Measurements from ENCODE around the gene SOCS3. TPM values are rescaled to one million over a fixed set of nuclear protein-coding genes. Genes with fewer than 3 reads are reported as not detected.

SOCS3 gene
- polyA plus RNA-seq, 2 of the 4 experiments (the other 2 are of a cell fraction), result 13.5 to 14.7 TPM

GRCh38 chr17:78398390-78398789 lies 38.5 kb upstream of the SOCS3 start:
- DNase-seq (ENCODE audit: low read depth in 1 of 2, low spot score in 1 of 2), result no peak
- CTCF ChIA-PET, result interaction anchor here (0.8 to 8.7 kb wide), 5 partner anchors 9 to 39 kb away, joined by 3 to 44 read pairs (median 3); no protein-coding TSS in a partner anchor
- POLR2A ChIA-PET, result no interaction called here
- Histone ChIP-seq H3K4me1 (no peaks in the 10 kb centered on the region), H3K4me2 (no peak overlapping the region), H3K9me3 (no peaks in the 10 kb centered on the region), H3K4me3 (no peak overlapping the region), H3K27ac (no peak overlapping the region)
- TF ChIP-seq PBX3 (IDR thresholded peaks at IDR 0.05) (no peak), CHD4 (IDR thresholded peaks at IDR 0.05; ENCODE audit: borderline replicate concordance) (no peak), HOXB13 (CRISPR knock-in tag; IDR thresholded peaks at IDR 0.05; ENCODE audit: low read depth) (no peak), FOSB (CRISPR knock-in tag; IDR thresholded peaks at IDR 0.05) (no peak)
- no peak for FAIRE-seq
- WGBS (ENCODE audit: missing lambda C conversion rate), result 96% methylated on average over 3 of the region's 3 CpGs
- ATAC-seq, result no peak

- Histone ChIP-seq H3K9me3 (no peaks in the 10 kb centered on the region), H3K4me3 (no peak overlapping the region), H3K4me2 (no peak overlapping the region), H3K27ac (no peak overlapping the region), H3K4me1 (peaks cover 1% of the 10 kb centered on the region; the same call in 1 of the 3 replicates)
- CTCF ChIA-PET, result interaction anchor here (1.0 to 8.7 kb wide), 6 partner anchors 24 to 148 kb away, joined by 3 to 44 read pairs (median 4); no protein-coding TSS in a partner anchor
- FAIRE-seq, result no peak
- 65% methylated on average over 13 of the region's 13 CpGs for WGBS (ENCODE audit: missing lambda C conversion rate)
- TF ChIP-seq POLR2AphosphoS2 (conservative IDR thresholded peaks at IDR 0.05; ENCODE audit: low read length), result no peak
- TF ChIP-seq CTCF (IDR thresholded peaks at IDR 0.05), result no peak
- no peak for TF ChIP-seq HOXB13 (CRISPR knock-in tag; IDR thresholded peaks at IDR 0.05; ENCODE audit: low read depth)
- TF ChIP-seq MAFK (IDR thresholded peaks at IDR 0.05; ENCODE audit: partially characterized antibody), result no peak
- TF ChIP-seq, protein P1, sequence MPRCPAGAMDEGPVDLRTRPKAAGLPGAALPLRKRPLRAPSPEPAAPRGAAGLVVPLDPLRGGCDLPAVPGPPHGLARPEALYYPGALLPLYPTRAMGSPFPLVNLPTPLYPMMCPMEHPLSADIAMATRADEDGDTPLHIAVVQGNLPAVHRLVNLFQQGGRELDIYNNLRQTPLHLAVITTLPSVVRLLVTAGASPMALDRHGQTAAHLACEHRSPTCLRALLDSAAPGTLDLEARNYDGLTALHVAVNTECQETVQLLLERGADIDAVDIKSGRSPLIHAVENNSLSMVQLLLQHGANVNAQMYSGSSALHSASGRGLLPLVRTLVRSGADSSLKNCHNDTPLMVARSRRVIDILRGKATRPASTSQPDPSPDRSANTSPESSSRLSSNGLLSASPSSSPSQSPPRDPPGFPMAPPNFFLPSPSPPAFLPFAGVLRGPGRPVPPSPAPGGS (IDR thresholded peaks at IDR 0.05), result no peak
- TF ChIP-seq MAX (IDR thresholded peaks at IDR 0.05), result no peak
- TF ChIP-seq, protein P2, sequence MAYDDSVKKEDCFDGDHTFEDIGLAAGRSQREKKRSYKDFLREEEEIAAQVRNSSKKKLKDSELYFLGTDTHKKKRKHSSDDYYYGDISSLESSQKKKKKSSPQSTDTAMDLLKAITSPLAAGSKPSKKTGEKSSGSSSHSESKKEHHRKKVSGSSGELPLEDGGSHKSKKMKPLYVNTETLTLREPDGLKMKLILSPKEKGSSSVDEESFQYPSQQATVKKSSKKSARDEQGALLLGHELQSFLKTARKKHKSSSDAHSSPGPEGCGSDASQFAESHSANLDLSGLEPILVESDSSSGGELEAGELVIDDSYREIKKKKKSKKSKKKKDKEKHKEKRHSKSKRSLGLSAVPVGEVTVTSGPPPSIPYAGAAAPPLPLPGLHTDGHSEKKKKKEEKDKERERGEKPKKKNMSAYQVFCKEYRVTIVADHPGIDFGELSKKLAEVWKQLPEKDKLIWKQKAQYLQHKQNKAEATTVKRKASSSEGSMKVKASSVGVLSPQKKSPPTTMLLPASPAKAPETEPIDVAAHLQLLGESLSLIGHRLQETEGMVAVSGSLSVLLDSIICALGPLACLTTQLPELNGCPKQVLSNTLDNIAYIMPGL (CRISPR knock-in tag; IDR thresholded peaks at IDR 0.05; ENCODE audit: borderline replicate concordance), result no peak
- TF ChIP-seq EHF (CRISPR knock-in tag; IDR thresholded peaks at IDR 0.05), result no peak
- TF ChIP-seq HOXB5 (CRISPR knock-in tag; IDR thresholded peaks at IDR 0.05), result no peak
- no peak for TF ChIP-seq FOSB (CRISPR knock-in tag; IDR thresholded peaks at IDR 0.05)
- TF ChIP-seq EP300 (IDR thresholded peaks at IDR 0.05), result no peak
- TF ChIP-seq BHLHE40 (IDR thresholded peaks at IDR 0.05; ENCODE audit: low read depth, low read length), result no peak
- no peak for TF ChIP-seq NR3C1 (IDR thresholded peaks at IDR 0.05)
- TF ChIP-seq ZC3H11A (IDR thresholded peaks at IDR 0.05), result no peak
- TF ChIP-seq JUNB (IDR thresholded peaks at IDR 0.05), result no peak
- TF ChIP-seq E2F6 (IDR thresholded peaks at IDR 0.05; ENCODE audit: borderline replicate concordance, low read depth), result no peak
- no peak for TF ChIP-seq PBX3 (IDR thresholded peaks at IDR 0.05)
- TF ChIP-seq FOXS1 (CRISPR knock-in tag; IDR thresholded peaks at IDR 0.05), result no peak
- no peak for TF ChIP-seq MAZ (IDR thresholded peaks at IDR 0.05; ENCODE audit: borderline replicate concordance, low read depth, low read length)
- TF ChIP-seq SREBF2 (IDR thresholded peaks at IDR 0.05), result no peak
- no peak for ATAC-seq
- POLR2A ChIA-PET, result no interaction called here
- DNase-seq (ENCODE audit: low read depth in 1 of 2, low spot score in 1 of 2), result no peak
These were observed 37.8 kb upstream of the SOCS3 start for GRCh38 chr17:78397681-78398101.

Measured in A549 (cell line).